NCI-H446 (cell line): ENCODE data around the gene CIB4.

ENCODE experiments used
- DNase-seq, 2 experiments: peaks; one replicate each; lab custom pipeline; 2025; lab: John Stamatoyannopoulos, UW

The CIB4 gene

DNA sequence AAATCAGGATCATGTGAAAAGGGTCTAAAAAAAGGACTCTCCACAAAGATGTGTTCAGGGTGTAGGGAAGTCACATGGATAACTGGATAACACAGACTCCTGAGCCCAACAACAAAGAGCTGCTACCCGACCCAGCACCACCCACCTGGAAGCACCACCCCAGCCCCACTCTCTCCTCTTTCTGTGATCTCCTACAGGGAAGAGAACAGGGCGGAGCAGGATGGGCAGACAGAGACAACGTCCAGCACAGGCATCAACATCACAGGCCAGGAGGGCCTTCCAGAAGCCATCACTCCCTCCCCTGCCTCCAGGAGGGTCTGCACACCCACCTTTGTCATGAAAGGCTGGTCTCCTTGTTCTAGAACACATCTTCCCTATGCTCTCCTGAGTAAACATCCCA lies 1.3 kb upstream of the CIB4 start:
- DNase-seq, result no peak

DNA sequence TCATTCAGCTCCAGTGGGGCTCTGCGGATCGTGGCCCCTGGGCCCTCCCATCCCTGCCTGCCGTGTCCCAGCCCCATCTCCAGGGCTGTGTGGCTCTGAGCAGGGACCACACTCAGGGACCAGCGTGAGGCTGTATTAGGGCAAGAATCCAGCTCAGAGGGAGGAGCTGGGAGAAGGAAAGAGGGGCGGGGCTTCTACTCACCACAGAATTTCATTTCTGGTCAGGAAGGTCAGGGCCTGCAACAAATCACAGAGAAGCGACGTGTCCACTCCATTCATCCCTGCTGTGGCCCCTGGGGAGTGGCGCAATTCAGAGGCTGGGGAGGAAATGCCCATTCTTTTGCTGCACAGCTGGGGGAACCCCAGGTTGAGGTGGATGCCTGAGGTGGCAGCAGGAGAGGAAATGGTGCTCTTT lies 828 bp downstream of the CIB4 start:
- DNase-seq, result no peak

DNA sequence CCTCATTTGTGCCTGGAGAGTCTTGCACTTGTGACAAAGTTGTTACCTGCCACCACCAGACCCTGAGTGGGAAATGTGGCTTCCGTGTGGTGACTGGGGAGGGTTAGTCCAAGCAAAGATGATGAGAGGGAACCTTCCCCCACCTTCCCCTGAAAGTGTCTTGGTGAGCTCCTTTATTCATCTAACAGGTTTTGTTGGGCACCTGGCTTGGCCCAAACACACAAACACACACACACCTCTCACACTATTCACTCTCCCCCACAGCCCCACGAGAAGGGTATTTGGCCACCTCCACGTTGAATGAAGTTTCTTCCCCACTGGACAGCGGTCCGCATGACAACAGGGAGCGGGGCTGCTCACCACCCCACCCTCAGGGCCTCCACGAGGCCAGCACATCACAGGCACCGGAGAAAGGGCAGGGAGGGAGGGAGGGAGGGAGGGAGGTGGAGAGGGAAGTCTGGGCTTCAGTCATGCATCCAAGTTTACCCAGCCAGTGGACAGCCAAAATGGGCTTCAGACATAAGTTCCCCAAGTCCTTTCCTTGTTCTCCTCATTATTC lies 1.4 kb downstream of the CIB4 start:
- no peak for DNase-seq

DNA sequence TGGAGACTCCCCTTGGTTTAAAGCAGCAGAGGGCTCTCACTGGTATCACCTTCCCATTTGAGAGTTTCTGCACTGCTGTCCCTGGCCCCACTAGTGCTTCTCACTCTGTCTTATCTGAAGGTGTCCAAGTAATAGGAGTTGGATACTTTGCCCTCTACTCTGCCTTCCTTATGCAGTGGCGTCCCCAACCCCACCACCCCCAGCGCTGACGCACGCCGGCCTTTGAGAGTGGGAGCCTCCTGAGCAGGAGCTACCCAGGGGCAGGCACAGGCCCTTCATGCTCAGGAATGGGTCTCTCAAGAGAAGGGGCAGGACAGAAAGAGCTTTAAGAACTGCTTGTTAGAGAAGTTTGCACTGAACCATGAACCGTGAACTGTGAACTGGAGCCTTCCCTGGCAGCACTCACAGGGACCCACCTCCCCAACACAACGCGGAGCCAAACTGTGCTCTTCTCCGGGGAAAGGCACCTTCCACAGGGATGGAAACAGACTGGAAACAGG lies 3.3 kb downstream of the CIB4 start:
- DNase-seq, result no peak

DNA sequence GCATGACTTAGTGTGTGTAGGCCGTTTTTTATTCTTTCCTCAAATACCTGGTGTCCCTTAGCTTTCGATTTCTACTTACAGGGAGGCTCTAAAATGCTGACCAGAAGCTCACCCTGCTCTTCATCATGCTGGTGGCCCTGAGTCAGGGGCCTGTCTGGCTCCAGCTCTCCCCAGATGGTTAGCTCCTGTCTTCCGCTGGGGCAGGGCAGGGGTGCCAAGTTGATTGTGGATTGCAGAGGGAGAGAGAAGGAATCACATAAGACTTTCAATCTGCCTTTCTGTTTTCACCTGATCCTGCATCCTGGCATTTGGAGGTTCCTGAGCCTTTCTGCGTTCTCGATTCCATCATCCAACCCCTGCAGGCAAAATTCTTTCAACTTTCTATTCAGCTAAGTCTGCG lies 4.2 kb downstream of the CIB4 start:
- no peak for DNase-seq

DNA sequence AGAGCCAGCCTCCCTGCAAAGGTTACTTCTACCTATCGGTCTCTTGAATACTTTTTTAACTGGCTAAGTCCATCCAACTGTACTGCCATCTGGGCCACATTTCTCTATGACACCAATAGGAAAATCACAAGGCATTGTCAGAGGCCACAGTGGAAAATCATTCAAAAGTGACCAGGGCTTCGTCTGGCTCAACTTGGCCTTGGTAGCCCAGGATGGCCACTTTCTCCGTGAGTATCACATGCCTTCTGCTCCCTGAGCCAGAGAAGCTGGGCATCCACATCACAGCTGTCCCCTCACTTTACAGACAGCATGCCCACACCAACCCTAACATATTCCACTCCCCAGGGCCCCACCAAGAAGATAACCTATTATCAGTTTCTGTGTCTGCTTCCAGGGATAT lies 5.8 kb downstream of the CIB4 start:
- DNase-seq, result no peak

DNA sequence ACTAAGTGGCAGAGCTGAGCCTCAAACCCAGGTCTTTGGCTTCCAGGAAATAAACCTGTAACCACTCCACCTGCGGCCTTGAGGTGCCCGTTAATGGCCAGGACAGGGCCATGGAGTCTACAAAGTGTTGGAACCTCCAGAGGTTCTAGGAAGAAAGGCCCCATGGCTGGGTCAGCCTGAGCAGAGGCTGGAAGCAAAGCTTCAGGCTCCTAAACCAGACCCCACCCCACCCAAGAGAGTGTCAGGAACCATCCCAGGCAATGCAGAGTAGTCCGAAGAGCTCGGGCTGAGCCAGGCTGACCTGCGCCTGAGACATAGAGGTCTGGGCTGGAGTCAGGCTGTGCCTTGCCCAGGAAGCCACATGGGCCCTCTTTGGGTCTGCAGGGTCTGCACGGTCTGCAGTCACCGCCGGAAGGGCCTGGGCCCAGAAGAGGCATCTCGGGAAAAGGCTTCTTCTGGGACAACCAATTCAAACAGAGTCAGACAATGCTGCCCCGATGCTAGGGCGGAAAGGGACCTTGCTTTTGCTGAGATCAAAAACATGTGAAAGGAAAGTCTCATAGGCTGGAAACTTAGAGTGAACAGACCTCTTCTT lies 6.4 kb downstream of the CIB4 start:
- no peak for DNase-seq

DNA sequence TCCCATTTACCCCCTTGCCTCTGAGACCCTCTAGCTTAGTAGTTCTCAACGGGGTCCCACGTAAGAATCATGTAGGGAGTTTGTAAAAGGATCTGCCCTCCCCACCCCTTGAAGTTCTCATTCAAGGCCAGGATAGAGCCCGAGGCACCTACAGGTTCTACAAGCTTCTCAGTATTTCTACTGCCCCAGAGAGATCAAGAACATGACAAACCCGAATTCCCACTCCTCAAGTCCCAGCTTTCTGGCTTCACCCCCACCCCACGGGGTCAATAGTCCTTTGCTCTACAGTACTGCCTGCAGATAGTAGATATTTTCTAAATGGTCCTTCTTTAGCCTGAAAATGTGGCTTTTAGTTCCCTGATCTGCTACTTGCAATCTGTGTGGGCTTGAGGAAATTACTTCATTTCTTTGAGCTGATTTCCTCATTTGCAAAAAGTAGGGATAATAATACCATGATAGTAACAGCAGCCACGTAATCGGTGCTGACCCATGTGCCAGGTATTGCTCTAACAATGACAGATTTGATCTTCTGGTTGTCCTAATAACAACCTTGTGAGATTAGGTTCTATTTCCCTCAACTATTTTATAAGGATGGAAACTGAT lies 7.1 kb downstream of the CIB4 start:
- no peak for DNase-seq

DNA sequence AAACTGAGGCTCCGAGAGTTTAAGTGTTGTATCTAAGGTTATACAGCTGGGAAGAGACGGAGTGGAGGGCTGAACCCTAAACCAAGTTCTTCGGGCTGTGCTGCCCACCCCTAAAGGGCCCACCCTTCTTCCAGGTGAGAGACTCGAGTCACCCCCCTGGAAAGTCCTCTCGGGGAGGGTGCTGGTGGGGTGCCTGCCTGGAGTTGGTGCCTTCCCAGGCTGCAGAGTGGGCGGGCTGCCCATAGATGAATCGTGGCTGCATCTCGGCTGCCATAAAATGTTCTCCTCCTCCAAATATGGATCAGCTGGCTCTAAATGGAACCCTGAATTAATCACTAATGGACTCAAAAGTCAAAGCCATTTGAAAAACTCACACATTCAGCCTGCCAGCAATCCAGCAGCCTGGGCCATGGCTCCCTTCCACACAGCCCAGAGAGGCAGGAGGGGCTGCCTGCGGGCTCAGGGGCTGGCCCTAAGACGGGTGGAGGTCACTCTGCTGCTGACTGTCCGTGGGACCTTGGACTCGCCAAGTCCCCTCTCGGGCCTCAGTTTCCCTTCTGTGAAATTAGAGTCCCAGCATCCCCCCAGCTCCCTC lies 7.7 kb downstream of the CIB4 start:
- DNase-seq, result no peak

DNA sequence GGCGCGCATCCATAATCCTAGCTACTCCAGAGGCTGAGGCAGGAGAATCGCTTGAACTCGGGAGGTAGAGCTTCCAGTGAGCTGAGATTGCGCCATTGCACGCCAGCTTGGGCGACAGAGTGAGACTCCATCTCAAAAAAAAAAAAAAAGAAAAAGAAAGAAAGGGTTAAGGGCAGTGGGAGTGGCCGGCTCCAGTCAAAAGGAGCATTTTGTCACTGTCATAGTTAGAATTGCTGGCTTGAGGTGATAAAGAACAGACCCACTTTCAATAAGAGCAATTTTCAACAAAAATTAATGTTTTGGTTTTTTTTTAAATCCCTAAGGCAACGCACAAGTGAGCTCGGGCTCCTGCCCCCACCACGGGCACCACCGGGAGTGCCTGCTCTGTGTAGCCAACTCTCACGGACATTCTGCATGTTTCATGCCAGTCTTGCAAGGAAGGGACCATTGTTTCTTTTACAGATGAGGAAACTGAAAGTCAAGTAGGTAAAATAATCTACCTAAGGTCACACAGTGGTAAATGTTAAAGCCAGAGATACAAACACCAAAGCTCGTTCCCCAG lies 8.5 kb downstream of the CIB4 start:
- DNase-seq, result no peak

DNA sequence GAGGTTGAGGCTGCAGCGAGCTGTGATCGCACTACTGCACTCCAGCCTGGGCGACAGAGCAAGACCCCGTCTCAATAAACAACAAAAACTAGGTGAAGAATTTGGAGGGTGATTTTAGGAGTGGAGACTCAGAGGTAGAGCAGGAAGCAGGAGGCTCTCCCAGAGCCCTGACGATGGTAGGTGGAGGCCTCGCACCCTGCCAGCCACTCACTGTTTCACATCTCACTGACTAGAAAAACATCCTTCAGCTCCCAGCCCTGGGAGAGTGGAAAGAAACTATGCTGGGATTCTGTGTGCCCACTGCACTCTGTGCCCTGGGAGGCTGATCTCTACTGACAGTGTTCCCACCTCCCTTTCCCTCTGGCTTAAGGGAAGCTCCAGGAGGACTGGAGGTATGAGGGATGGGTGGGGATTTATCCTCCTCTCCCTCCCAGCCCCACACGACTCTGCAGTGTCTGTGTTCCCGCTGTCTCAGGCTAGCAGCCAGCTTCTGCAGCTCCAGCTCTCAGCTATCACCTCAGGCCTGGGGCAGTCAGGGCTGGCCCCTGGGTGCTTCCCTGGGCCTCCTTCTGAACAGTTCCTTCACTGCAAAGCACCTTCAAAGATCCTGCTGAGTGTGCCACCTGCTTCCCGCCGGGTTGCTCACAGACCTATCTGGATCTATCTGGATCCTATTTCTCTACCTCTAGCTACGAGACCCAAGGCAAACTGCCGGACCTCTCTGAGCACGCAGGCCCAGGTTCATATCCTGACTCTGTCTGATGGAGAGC lies 9.6 kb downstream of the CIB4 start:
- DNase-seq, result no peak

DNA sequence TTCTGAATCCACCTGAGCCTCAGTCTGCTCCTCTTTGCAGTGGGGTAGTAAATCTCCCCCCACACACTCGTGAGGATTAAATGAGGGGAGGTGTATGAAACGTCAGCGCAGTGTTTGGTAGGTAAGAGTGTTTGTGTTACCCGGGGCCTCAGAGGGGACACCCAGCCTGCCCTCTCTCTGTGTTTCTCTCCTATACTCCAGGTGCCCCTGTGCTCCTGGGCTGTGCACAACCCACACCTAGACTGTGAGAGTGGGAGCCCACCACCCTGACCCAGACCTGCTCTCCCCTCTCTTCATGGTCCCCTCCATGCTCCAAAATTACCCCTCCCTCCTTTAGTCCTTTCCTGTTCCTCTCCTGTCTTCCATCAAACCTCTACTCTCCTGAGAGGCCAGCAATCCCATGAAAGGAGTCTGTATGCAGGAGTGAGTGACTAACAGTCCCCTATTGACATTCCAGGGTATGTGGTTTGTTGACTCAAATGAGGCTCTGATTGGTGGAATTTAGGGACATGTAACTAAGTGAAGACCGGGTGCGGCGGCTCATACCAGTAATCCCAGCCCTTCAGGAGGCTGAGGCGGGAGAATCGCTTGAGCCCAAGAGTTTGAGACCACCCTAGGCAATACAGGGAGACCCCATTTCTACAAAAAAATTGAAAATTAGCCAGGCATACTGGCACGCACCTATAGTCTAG lies 10.4 kb downstream of the CIB4 start:
- no peak for DNase-seq

DNA sequence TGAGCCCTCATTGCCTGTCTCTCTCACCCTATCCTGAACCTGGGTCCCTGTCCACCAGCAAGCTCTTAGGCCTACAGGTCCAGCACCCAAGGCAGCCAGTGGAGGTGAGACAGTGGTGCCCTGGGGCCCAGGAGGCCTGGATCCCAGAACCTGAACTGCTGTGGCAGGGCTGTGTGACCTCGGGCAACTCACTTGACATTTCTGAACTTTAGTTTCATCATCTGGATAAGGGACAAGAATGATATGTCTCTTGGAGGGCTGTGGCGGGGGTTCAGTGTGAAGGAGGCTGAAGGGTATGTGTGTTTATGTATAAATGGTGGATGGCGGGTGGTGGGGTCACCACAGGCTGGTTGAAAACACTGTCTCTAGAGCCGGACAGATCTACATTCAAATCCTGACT lies 10.9 kb downstream of the CIB4 start:
- no peak for DNase-seq

DNA sequence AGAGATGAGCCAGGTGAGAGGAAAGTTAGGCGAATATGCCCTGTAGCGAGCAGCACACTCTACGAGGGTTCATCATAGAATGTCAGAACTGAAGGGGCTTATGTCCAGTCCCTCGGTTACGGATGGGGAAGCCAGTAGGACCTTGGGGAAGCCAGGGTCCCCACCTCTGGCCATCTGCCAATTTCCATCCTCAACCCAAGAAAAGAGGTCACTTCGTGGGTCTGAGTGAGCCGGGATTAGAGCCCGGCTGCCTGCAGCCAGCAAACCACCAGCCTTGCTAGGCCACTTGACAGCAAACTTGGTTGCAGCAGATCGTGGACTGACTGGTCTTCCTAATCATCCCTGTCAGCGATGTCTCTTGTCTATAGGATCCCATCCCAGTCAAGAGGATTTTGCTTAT lies 11.4 kb downstream of the CIB4 start:
- DNase-seq, result no peak

DNA sequence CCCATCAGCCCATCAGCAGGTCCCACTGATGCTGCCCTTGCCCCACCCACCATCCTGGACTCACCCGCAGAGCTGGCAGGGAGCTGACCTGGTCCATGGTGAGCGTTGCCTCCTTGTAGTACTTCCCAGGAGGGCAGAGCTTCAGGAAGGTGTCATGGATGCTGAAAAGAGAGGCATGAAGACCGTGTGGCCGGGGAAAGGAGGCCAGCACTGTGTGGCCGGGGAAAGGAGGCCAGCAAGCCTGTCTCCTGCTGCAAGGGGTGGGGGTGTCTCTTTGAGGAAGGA lies 11.9 kb downstream of the CIB4 start:
- no peak for DNase-seq

DNA sequence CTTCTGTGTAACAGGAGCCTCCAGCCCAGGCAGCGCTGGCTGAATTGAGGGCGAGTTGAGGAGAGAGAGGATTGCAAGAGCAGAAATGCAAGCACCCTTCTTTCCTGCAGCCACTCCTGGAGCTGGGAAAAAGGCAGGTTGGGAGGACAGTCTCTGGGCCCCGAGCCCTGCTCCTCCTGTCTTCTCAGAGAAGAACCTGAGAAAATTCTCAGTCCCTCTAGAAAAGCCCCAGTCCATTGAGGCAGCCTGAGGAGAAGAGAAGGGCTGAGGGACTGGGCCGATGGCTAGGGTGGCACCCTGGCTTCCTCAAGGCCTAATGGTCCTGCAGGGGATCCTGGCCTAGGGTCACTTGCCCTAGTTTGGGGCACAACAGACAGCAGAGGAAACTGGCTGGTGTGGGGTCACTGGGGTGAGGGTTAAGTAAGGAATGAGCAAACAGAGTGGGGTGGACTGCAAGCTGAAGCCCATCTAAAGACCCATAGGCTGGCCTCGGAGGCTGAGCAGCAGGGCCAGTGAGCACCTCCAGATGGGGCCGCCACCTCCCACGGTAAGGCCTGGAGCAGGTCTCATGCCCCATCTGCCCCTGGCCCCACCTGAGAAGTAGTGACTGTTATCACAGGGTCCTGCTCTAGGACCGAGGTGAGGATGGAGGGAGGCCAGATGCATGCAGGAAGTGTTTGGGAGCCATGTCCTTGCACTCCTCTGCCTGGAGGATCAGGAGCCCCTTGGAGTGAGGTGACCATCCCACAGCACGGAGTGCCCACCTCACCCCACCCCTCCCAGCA lies 12.4 kb downstream of the CIB4 start:
- DNase-seq, result no peak

DNA sequence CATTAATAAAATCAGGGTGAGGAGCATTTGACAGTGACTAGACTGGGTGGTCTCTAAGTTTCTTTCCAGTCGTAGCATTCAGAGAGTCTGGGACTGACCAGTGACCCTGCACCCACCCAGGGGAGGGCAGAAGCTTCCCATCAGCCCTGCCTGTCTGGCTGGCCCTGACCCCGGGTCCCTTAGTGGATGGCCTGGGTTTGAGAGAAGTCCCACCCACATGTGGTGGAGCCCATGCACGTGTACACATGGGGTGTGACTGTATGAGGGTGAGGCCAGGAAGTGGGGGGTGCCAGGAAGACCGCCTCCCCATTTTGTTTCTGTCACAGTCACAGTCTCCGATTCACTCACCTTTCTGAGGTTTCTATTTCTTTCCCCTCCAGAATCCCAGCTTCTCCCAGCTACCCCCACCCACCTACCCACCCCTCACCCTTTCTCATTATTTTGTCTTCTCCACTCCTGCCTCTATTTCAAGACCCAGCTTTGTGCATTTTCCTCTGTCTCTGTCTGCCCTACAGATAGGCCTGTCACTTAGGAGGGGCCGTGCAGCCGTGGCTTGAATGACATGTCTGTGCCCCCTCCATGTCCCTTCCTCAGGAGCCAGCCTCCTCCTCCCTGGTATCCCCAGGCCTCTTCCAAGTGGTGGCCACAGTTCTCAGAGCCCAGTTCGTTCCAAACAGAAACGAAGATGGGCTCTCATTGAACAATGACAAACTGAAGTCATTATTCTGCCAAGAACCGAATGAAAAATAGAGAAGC lies 13.6 kb downstream of the CIB4 start:
- DNase-seq, result no peak

DNA sequence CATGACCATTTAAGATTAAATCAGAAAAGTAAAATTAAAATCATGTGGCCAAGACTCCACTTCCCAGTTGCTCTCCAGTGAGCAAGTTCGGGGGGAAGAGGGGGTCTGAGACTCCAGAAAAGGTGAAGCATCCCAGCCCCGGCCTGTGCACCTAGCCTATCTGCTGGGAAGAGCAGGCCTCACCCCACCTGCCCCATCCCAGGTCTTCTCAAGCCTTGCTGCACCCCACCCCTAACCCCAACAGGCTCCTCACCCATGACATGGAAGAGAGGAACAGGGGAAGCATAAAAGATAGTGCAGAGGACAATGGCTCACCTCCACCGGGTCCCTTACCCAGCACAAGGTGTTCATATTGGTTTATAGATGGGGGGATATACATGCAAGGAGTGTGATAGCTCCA lies 14.6 kb downstream of the CIB4 start:
- no peak for DNase-seq

DNA sequence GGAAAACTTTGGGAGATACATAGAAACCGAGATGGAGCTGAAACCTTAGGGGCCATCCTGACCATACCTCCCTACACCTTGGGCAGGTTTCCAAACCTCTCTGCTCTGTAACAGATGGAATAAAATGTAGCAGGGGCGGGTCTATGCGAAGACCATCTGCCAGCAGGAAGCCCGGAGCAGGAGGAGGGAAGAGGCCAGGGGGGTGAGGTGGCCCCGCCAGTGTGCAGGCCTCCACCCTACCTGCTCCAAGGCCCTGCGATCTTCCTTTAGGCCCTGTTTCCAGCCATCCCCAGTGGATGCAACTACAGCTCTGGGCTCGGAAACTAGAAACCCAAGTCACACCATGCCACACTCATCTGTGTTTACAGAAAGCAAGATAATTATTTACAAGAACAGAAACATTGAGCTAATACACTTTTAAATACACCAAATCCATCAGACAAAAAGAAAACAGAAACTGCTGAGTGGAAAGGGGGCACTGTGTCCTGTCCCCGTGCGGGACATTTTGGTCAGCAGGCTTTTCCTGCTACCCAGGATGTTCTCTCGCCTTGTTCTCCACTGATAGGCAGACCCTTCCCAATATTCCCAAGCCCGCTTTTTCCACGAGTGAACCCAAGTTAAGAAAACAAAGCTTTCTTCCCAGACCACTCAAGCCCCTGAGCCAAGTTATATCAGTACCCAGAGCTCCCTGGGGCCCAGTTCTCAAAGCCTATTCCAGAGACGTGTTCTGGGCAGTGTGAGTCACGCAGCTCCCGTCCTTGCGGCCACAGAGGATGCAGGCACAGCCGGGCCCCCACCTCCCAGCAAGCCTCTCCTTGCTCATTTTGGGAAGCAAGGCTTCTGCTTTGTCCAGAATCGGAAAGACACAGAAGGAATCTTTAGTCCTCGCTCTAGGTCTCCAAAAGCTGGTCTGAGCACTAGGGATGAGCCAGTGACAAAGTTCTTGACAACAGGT lies 17.3 kb downstream of the CIB4 start:
- peak; percentile 22 to 67 for DNase-seq
